Measurements from ENCODE around the gene IGF1R. TPM values are rescaled to one million over a fixed set of nuclear protein-coding genes. Genes with fewer than 3 reads are reported as not detected.
A peak's percentile ranks its signal among the peaks of the same experiment; 100 is the strongest.

IGF1R gene
- total RNA-seq, 1 donor from 2014 or later, result 85.9 TPM

- intact Hi-C loops (cut with DNase I), result loop anchor here (10.0 kb wide), 1 partner anchor 53 kb away; no protein-coding TSS in a partner anchor
- DNase-seq (ENCODE audit: low spot score) (no peak), ATAC-seq (no peak)
Observed at GRCh38 chr15:98717942-98718341, 69.6 kb downstream of the IGF1R start.

- DNase-seq (ENCODE audit: low spot score), result no peak
- intact Hi-C loops (cut with DNase I), result loop anchor here (10.0 kb wide), 1 partner anchor 54 kb away; no protein-coding TSS in a partner anchor
- peak; percentile 52 for ATAC-seq
Observed at GRCh38 chr15:98718426-98719136, 70.2 kb downstream of the IGF1R start.

- intact Hi-C loops (cut with DNase I), result loop anchor here (10.0 kb wide), 1 partner anchor 54 kb away; no protein-coding TSS in a partner anchor
- DNase-seq (ENCODE audit: low spot score), result no peak
- ATAC-seq, result no peak
Observed at GRCh38 chr15:98719137-98719740, 70.9 kb downstream of the IGF1R start.

GRCh38 chr15:98720031-98720430, 71.7 kb downstream of the IGF1R start:
- DNase-seq (ENCODE audit: low spot score) (no peak), ATAC-seq (no peak)
- intact Hi-C loops (cut with DNase I), result no loop called here

GRCh38 chr15:98720577-98721565, 72.5 kb downstream of the IGF1R start:
- ATAC-seq (no peak), DNase-seq (ENCODE audit: low spot score) (no peak)
- intact Hi-C loops (cut with DNase I), result no loop called here

GRCh38 chr15:98722209-98722608, 73.9 kb downstream of the IGF1R start:
- intact Hi-C loops (cut with DNase I), result no loop called here
- no peak for DNase-seq (ENCODE audit: low spot score)
- ATAC-seq, result no peak

GRCh38 chr15:98722645-98723044, 74.3 kb downstream of the IGF1R start:
- DNase-seq (ENCODE audit: low spot score) (no peak), ATAC-seq (no peak)
- intact Hi-C loops (cut with DNase I), result no loop called here

GRCh38 chr15:98723195-98723594, 74.9 kb downstream of the IGF1R start:
- no peak for ATAC-seq
- DNase-seq (ENCODE audit: low spot score), result no peak
- intact Hi-C loops (cut with DNase I), result no loop called here

GRCh38 chr15:98724048-98724447, 75.7 kb downstream of the IGF1R start:
- DNase-seq (ENCODE audit: low spot score) (no peak), ATAC-seq (no peak)
- intact Hi-C loops (cut with DNase I), result no loop called here

- intact Hi-C loops (cut with DNase I), result no loop called here
- DNase-seq (ENCODE audit: low spot score) (no peak), ATAC-seq (no peak)
Observed at GRCh38 chr15:98724494-98724893, 76.2 kb downstream of the IGF1R start.

GRCh38 chr15:98725874-98726273, 77.5 kb downstream of the IGF1R start:
- DNase-seq (ENCODE audit: low spot score), result no peak
- intact Hi-C loops (cut with DNase I), result no loop called here
- no peak for ATAC-seq

- intact Hi-C loops (cut with DNase I), result no loop called here
- DNase-seq (ENCODE audit: low spot score) (peak; percentile 83), ATAC-seq (peak; percentile 95)
Observed at GRCh38 chr15:98727115-98728040, 79.0 kb downstream of the IGF1R start.

- DNase-seq (ENCODE audit: low spot score), result no peak
- peak; percentile 45 for ATAC-seq
- intact Hi-C loops (cut with DNase I), result no loop called here
Observed at GRCh38 chr15:98728082-98728810, 79.9 kb downstream of the IGF1R start.

- intact Hi-C loops (cut with DNase I), result no loop called here
- ATAC-seq (no peak), DNase-seq (ENCODE audit: low spot score) (no peak)
Observed at GRCh38 chr15:98728811-98729160, 80.4 kb downstream of the IGF1R start.

GRCh38 chr15:98729446-98730042, 81.2 kb downstream of the IGF1R start:
- DNase-seq (ENCODE audit: low spot score), result no peak
- intact Hi-C loops (cut with DNase I), result no loop called here
- ATAC-seq, result no peak

- intact Hi-C loops (cut with DNase I), result no loop called here
- DNase-seq (ENCODE audit: low spot score) (no peak), ATAC-seq (no peak)
Observed at GRCh38 chr15:98730860-98731711, 82.7 kb downstream of the IGF1R start.

Data from sciatic nerve (tissue), 2 donors.